HEK293 (cell line): ENCODE data around the gene NANOS3.

Experiments
- GLIS2 ChIP-seq: fragments of 450-650 bp; formaldehyde crosslinking; IDR thresholded peaks from 2 replicates; pipeline ENCODE4 v1.5.1; 2016; ENCODE audit warnings: missing biosample characterization, missing genetic modification characterization
- RBAK ChIP-seq: fragments of 450-650 bp; formaldehyde crosslinking; IDR thresholded peaks from 2 replicates; pipeline ENCODE4 v1.5.1; 2016; ENCODE audit warnings: missing biosample characterization, missing genetic modification characterization
- WT1 ChIP-seq: fragments of 450-650 bp; formaldehyde crosslinking; IDR thresholded peaks from 2 replicates; pipeline ENCODE4 v1.5.1; 2016; ENCODE audit warnings: missing biosample characterization, missing genetic modification characterization
- ZNF114 ChIP-seq: fragments of 450-650 bp; formaldehyde crosslinking; IDR thresholded peaks from 2 replicates; pipeline ENCODE4 v1.5.0; 2017; ENCODE audit warnings: missing biosample characterization, missing genetic modification characterization
- ZNF16 ChIP-seq: fragments of 450-650 bp; formaldehyde crosslinking; IDR thresholded peaks from 2 replicates; pipeline ENCODE4 v1.5.1; 2016; ENCODE audit warnings: low read depth, missing biosample characterization, missing genetic modification characterization
- ZNF23 ChIP-seq: fragments of 450-650 bp; formaldehyde crosslinking; IDR thresholded peaks from 2 replicates; pipeline ENCODE4 v1.5.1; 2016; ENCODE audit warnings: missing biosample characterization, missing genetic modification characterization, borderline replicate concordance
- ZNF239 ChIP-seq: fragments of 450-650 bp; formaldehyde crosslinking; IDR thresholded peaks from 2 replicates; pipeline ENCODE4 v1.5.1; 2016; ENCODE audit warnings: missing biosample characterization, missing genetic modification characterization
- ZNF324 ChIP-seq: fragments of 450-650 bp; formaldehyde crosslinking; IDR thresholded peaks from 2 replicates; pipeline ENCODE4 v1.5.1; 2016; ENCODE audit warnings: missing biosample characterization, missing genetic modification characterization
- TF ChIP-seq, protein P1 (sequence below): fragments of 450-650 bp; formaldehyde crosslinking; IDR thresholded peaks from 2 replicates; pipeline ENCODE4 v1.5.1; 2016; ENCODE audit warnings: missing biosample characterization, missing genetic modification characterization

- TF ChIP-seq, protein P1, sequence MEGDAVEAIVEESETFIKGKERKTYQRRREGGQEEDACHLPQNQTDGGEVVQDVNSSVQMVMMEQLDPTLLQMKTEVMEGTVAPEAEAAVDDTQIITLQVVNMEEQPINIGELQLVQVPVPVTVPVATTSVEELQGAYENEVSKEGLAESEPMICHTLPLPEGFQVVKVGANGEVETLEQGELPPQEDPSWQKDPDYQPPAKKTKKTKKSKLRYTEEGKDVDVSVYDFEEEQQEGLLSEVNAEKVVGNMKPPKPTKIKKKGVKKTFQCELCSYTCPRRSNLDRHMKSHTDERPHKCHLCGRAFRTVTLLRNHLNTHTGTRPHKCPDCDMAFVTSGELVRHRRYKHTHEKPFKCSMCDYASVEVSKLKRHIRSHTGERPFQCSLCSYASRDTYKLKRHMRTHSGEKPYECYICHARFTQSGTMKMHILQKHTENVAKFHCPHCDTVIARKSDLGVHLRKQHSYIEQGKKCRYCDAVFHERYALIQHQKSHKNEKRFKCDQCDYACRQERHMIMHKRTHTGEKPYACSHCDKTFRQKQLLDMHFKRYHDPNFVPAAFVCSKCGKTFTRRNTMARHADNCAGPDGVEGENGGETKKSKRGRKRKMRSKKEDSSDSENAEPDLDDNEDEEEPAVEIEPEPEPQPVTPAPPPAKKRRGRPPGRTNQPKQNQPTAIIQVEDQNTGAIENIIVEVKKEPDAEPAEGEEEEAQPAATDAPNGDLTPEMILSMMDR (tag by site-specific recombination), result no peak
- TF ChIP-seq GLIS2 (tag by site-specific recombination), result no peak
- no peak for TF ChIP-seq ZNF16
- TF ChIP-seq ZNF114 (tag by site-specific recombination), result no peak
- TF ChIP-seq RBAK (tag by site-specific recombination), result no peak
- TF ChIP-seq ZNF324 (tag by site-specific recombination), result no peak
- no peak for TF ChIP-seq WT1 (tag by site-specific recombination)
- no peak for TF ChIP-seq ZNF23 (tag by site-specific recombination)
- TF ChIP-seq ZNF239 (tag by site-specific recombination), result no peak
These were observed 4.9 kb downstream of the NANOS3 start for GRCh38 chr19:13881692-13882418.
